Mesothelial cell of epicardium (in vitro differentiated cells): ENCODE results near the gene DLX3. TPM values are rescaled to one million over a fixed set of nuclear protein-coding genes. Genes with fewer than 3 reads are reported as not detected.

Experiments
- DNase-seq, 2 experiments: peaks; one replicate each; pipeline ENCODE4 v3.0.0; 2021; ENCODE audit warnings: low spot score in 2 of 2; ENCODE audit not compliant: unreplicated experiment in 2 of 2
- H3K27ac Mint-ChIP-seq: 2 replicates; pipeline ENCODE4 v1.8.0; 2021; ENCODE audit warnings: mixed read lengths
- H3K27me3 Mint-ChIP-seq: 2 replicates; pipeline ENCODE4 v1.8.0; 2021; ENCODE audit warnings: low read depth, mixed read lengths
- H3K36me3 Mint-ChIP-seq: 2 replicates; pipeline ENCODE4 v1.8.0; 2021; ENCODE audit warnings: mixed read lengths
- H3K4me1 Mint-ChIP-seq: 2 replicates; pipeline ENCODE4 v1.8.0; 2021; ENCODE audit warnings: mixed read lengths
- H3K4me3 Mint-ChIP-seq: 2 replicates; pipeline ENCODE4 v1.8.0; 2021; ENCODE audit warnings: mild to moderate bottlenecking, moderate library complexity, mixed read lengths
- H3K9me3 Mint-ChIP-seq: 2 replicates; pipeline ENCODE4 v1.8.0; 2021; ENCODE audit warnings: mixed read lengths
- total RNA-seq: library from RNA; stranded (reverse); gene quantifications from 3 replicates; pipeline ENCODE4 v1.2.1, GENCODE V29; 2021
- TF ChIP-seq, protein P1 (sequence below): fragments of 200-600 bp; sonication (generic); IDR thresholded peaks from one replicate; pipeline ENCODE4 v1.5.0; 2021; ENCODE audit warnings: antibody characterized with exemption; ENCODE audit not compliant: unreplicated experiment

DLX3 gene
- total RNA-seq, 1 donor from 2014 or later: 7.7 TPM

DNA sequence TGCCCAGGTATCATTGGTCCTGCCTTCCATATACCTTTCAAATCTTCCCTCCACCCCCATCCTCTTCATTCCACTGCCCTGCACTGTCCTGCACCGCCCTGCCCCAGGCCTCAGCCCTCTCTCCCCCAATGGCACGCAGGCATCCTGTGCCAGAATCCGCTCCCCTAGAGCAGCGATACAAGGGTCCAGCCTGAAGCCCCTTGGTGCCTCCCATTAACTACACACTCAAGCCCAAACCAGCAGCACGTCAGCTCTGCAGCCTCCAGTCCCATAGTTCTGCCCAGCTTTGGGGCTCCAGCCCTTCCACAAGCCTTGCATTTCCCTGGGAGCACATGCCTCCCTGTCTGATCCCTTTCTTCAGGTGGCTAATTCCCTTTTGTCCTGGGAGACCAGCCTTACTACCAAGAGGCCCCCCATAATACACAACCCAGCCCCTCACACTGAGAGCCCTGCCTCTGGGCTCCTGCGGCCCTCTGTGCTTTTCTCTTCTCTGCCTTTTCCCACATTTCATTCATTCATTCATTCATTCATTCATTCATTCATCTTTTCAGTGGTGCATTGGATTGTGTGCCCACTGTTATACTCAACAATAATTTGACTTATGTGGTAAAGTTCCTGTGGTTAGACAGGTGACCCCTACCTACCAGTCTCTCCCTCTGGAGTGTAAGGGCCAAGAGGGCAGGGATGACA lies 26.8 kb upstream of the DLX3 start:
- Mint-ChIP-seq H3K27me3 (peaks cover 3% of the 10 kb centered on the region), H3K9me3 (no peaks in the 10 kb centered on the region), H3K27ac (no peak overlapping the region), H3K4me3 (no peak overlapping the region), H3K4me1 (peaks cover 10% of the 10 kb centered on the region), H3K36me3 (no peaks in the 10 kb centered on the region)
- no peak for DNase-seq
- TF ChIP-seq, protein P1, sequence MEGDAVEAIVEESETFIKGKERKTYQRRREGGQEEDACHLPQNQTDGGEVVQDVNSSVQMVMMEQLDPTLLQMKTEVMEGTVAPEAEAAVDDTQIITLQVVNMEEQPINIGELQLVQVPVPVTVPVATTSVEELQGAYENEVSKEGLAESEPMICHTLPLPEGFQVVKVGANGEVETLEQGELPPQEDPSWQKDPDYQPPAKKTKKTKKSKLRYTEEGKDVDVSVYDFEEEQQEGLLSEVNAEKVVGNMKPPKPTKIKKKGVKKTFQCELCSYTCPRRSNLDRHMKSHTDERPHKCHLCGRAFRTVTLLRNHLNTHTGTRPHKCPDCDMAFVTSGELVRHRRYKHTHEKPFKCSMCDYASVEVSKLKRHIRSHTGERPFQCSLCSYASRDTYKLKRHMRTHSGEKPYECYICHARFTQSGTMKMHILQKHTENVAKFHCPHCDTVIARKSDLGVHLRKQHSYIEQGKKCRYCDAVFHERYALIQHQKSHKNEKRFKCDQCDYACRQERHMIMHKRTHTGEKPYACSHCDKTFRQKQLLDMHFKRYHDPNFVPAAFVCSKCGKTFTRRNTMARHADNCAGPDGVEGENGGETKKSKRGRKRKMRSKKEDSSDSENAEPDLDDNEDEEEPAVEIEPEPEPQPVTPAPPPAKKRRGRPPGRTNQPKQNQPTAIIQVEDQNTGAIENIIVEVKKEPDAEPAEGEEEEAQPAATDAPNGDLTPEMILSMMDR: no peak

DNA sequence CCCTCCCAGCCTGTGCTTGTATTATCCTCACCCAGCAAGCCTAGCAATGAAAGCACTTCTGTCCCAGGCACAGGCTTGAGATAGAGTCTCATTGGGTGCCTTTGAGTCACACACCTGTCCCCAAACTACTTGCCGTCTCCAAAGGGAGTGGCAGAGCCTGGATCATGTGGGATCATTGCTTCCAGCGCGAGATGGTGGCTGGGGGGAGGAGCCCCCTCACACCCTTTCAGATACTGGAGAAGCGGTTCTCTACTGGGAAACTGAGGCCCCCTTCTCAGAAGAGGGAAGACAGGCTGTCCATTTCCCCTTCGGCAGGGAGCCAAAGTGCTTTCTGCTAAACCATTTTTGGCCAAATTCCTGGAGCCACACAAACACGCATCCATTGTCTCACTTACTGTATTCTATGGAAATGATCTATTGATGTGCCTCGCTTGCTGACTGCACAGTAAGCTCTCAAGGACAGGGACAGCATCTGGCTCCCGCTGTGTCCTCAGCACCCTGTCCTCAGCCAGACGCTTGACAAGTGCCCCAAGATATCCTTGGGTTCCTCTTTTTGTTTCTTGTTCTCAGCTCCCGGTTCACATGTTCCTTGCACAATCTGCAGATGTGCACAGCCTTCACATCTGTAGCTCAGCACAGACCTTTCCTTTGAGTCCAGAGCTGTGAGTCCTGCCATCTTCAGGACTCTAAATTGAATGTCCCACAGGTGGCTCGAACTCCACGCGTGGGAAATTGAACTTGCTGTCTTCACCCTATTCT lies 26.0 kb upstream of the DLX3 start:
- H3K27ac Mint-ChIP-seq: no peak overlapping the region
- DNase-seq: no peak
- H3K36me3 Mint-ChIP-seq: no peaks in the 10 kb centered on the region
- no peaks in the 10 kb centered on the region for H3K9me3 Mint-ChIP-seq
- peaks cover 6% of the 10 kb centered on the region for H3K4me1 Mint-ChIP-seq
- no peak overlapping the region for H3K4me3 Mint-ChIP-seq
- TF ChIP-seq, protein P1: no peak
- peaks cover 3% of the 10 kb centered on the region for H3K27me3 Mint-ChIP-seq

DNA sequence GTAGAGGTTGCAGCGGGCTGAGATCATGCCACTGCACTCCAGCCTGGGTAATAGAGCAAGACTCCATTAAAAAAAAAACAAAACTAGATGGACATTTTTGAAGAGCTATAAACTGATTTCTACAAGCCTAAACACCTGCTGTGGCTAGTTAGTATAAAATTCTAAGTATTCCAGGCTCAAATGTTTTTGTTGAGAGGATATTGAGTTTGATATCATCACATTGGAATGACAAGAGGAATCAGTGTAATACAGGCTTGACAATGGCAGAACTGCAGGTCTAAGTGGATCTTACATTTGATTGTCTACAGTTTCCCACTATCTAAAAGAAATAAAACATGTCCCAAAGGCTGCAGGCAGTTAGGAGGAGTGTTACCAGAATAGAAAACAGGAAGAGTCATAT lies 23.9 kb upstream of the DLX3 start:
- no peak for DNase-seq
- Mint-ChIP-seq H3K27ac (no peak overlapping the region), H3K27me3 (peaks cover 5% of the 10 kb centered on the region), H3K4me1 (peaks cover 6% of the 10 kb centered on the region), H3K36me3 (no peaks in the 10 kb centered on the region), H3K9me3 (peaks cover 10% of the 10 kb centered on the region), H3K4me3 (no peak overlapping the region)
- TF ChIP-seq, protein P1: no peak

DNA sequence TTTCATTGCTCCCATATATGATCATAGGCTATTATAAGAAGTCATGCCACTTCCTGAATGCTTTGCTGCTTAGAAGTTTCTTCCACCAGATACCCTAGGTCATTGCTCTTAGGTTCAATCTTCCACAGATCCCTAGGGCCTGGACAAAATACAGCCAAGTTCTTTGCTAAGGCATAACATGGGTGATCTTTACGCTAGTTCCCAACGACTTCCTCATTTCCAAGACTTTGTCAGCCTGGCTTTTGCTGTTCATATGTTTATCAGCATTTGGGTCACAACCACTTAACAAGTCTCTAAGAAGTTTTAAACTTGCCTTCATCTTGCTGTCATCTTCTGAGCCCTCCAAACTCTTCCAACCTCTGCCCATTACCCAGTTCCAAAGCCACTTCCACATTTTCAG lies 20.1 kb upstream of the DLX3 start:
- H3K4me1 Mint-ChIP-seq: no peaks in the 10 kb centered on the region
- TF ChIP-seq, protein P1: no peak
- no peak overlapping the region for H3K27ac Mint-ChIP-seq
- H3K9me3 Mint-ChIP-seq: peaks cover 37% of the 10 kb centered on the region
- H3K36me3 Mint-ChIP-seq: peaks cover 1% of the 10 kb centered on the region
- H3K27me3 Mint-ChIP-seq: peaks cover 10% of the 10 kb centered on the region
- no peak overlapping the region for H3K4me3 Mint-ChIP-seq
- DNase-seq: no peak

DNA sequence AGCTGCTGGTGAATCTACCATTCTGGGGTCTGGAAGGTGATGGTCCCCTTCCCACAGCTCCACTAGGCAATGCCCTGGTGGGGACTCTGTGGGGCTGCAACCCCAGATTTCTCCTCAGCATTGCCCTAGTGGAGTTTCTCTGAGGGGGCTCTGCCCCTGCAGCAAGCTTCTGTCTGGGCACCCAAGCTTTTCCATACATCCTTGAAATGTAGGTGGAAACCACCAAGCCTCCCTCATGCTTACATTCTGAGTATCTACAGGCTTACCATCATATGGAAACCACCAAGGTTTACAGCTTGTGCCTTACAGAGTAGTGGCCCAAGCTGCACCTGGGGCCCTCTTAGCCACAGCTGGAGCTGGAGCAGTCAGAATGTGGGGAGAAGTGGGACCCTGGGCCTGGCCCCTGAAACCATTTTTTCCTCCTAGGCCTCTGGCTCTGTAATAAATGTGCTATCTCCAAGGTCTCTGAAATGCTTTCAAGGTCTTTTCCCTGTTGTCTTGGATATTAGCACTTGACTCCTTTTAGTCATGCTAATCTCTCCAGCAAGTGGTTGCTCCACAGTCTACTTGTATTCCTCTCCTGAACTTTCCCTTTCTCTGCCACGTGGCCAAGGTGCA lies 19.6 kb upstream of the DLX3 start:
- H3K36me3 Mint-ChIP-seq: peaks cover 1% of the 10 kb centered on the region
- H3K4me1 Mint-ChIP-seq: no peaks in the 10 kb centered on the region
- H3K27me3 Mint-ChIP-seq: peaks cover 10% of the 10 kb centered on the region
- peaks cover 37% of the 10 kb centered on the region for H3K9me3 Mint-ChIP-seq
- TF ChIP-seq, protein P1: no peak
- H3K27ac Mint-ChIP-seq: no peak overlapping the region
- H3K4me3 Mint-ChIP-seq: no peak overlapping the region
- no peak for DNase-seq
